ENCODE data around the gene CAD. TPM values are rescaled to one million over a fixed set of nuclear protein-coding genes. Genes with fewer than 3 reads are reported as not detected.

The CAD gene
- total and polyA plus RNA-seq, 9 of the 15 experiments (the other 6 are each of a cell fraction or from before 2014, with no cell fraction given) = 7.5 to 126 (median 33.7) TPM

DNA sequence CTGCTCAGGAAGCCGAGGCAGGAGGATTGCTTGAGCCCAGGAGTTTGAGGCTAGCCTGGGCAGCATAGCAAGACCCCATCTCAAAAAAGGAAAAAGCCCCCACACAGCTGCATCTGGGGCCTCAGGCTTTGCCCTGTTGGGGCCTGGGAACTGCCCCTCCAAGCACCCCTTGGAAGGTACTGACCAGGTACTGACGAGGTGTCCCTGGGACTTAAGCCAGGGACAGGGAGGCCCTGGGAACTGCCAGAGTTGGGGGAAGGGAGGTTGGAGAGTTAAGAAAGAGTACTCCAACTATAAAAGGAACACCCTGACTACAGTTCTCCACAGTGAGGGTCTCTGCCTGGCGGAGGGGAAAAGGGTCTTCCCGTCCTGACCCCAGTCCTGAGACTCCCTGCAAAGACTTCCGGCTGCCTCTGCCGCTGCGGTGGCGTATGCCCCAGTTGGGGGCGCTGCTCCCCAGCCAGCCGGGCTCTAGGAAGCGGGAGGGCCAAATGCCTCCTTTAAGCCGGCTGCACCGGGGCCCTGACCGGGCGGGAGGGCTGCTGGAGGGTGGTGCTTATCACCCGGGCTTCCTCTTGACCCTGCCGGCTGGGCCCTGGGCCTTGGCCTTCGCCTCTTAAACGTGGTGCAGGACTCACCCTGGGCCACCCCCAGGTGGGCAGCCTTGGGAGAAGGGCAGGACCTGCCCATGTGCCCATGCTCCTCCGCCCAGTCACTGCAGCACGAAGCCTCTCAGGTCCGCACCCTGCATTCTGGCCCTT lies 32.9 kb downstream of the CAD start (continued):
- no peak for TF ChIP-seq ZFP1 (CRISPR knock-in tag; IDR thresholded peaks at IDR 0.05)
- TF ChIP-seq, protein P1, sequence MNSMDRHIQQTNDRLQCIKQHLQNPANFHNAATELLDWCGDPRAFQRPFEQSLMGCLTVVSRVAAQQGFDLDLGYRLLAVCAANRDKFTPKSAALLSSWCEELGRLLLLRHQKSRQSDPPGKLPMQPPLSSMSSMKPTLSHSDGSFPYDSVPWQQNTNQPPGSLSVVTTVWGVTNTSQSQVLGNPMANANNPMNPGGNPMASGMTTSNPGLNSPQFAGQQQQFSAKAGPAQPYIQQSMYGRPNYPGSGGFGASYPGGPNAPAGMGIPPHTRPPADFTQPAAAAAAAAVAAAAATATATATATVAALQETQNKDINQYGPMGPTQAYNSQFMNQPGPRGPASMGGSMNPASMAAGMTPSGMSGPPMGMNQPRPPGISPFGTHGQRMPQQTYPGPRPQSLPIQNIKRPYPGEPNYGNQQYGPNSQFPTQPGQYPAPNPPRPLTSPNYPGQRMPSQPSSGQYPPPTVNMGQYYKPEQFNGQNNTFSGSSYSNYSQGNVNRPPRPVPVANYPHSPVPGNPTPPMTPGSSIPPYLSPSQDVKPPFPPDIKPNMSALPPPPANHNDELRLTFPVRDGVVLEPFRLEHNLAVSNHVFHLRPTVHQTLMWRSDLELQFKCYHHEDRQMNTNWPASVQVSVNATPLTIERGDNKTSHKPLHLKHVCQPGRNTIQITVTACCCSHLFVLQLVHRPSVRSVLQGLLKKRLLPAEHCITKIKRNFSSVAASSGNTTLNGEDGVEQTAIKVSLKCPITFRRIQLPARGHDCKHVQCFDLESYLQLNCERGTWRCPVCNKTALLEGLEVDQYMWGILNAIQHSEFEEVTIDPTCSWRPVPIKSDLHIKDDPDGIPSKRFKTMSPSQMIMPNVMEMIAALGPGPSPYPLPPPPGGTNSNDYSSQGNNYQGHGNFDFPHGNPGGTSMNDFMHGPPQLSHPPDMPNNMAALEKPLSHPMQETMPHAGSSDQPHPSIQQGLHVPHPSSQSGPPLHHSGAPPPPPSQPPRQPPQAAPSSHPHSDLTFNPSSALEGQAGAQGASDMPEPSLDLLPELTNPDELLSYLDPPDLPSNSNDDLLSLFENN (IDR thresholded peaks at IDR 0.05; ENCODE audit: low read depth in 2 of 2, low read length in 2 of 2) = no peak
- TF ChIP-seq, protein P2, sequence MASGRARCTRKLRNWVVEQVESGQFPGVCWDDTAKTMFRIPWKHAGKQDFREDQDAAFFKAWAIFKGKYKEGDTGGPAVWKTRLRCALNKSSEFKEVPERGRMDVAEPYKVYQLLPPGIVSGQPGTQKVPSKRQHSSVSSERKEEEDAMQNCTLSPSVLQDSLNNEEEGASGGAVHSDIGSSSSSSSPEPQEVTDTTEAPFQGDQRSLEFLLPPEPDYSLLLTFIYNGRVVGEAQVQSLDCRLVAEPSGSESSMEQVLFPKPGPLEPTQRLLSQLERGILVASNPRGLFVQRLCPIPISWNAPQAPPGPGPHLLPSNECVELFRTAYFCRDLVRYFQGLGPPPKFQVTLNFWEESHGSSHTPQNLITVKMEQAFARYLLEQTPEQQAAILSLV (tag; IDR thresholded peaks at IDR 0.05) = no peak
- TF ChIP-seq ZNF146 (CRISPR knock-in tag; IDR thresholded peaks at IDR 0.05; ENCODE audit: unreplicated experiment) = no peak
- no peak for TF ChIP-seq POLR2AphosphoS5 (IDR thresholded peaks at IDR 0.05; ENCODE audit: control insufficient read depth, insufficient read depth, low read depth, low read length)
- no peak for TF ChIP-seq U2AF2 (optimal IDR thresholded peaks at IDR 0.05; ENCODE audit: low read depth, low read length)
- TF ChIP-seq, protein P3, sequence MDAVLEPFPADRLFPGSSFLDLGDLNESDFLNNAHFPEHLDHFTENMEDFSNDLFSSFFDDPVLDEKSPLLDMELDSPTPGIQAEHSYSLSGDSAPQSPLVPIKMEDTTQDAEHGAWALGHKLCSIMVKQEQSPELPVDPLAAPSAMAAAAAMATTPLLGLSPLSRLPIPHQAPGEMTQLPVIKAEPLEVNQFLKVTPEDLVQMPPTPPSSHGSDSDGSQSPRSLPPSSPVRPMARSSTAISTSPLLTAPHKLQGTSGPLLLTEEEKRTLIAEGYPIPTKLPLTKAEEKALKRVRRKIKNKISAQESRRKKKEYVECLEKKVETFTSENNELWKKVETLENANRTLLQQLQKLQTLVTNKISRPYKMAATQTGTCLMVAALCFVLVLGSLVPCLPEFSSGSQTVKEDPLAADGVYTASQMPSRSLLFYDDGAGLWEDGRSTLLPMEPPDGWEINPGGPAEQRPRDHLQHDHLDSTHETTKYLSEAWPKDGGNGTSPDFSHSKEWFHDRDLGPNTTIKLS (IDR thresholded peaks at IDR 0.05; ENCODE audit: borderline replicate concordance, low read depth) = no peak
- no peak for TF ChIP-seq ZC3H8 (IDR thresholded peaks at IDR 0.05)
- TF ChIP-seq ZC3H4 (CRISPR knock-in tag; IDR thresholded peaks at IDR 0.05; ENCODE audit: borderline replicate concordance) = no peak
- no peak for TF ChIP-seq ZNF76 (CRISPR knock-in tag; IDR thresholded peaks at IDR 0.05; ENCODE audit: borderline replicate concordance)
- no peak for TF ChIP-seq ZNF431 (CRISPR knock-in tag; IDR thresholded peaks at IDR 0.05)
- no peak for TF ChIP-seq SMAD4 (CRISPR knock-in tag; conservative IDR thresholded peaks at IDR 0.05)
- peak; percentile 51; the same call in 1 of the 2 replicates for TF ChIP-seq NR2C1 (IDR thresholded peaks at IDR 0.05)
- TF ChIP-seq NR2C1 (tag; IDR thresholded peaks at IDR 0.05) = peak; percentile 42; the same call in 1 of the 2 replicates
- TF ChIP-seq ZNF785 (CRISPR knock-in tag; IDR thresholded peaks at IDR 0.05) = no peak
- 0 out of 2 replicates have a peak, but pooled peaks have one; percentile 40 for TF ChIP-seq TARDBP (IDR thresholded peaks at IDR 0.05)
